Fibroblast of lung (primary cell): ENCODE measurements around the gene KLF3. TPM values are rescaled to one million over a fixed set of nuclear protein-coding genes. Genes with fewer than 3 reads are reported as not detected.
A peak's percentile ranks its signal among the peaks of the same experiment; 100 is the strongest.

ENCODE experiments used
- DNase-seq, 2 donors: peaks; one replicate each; pipeline versions ENCODE4 v3.0.0 to v3.0.0-alpha.2; 2010; ENCODE audit warnings: low read depth in 2 of 2
- H2AFZ ChIP-seq: 2 replicates; pipeline ENCODE4 v1.5.1; 2012; ENCODE audit warnings: low read length, control low read depth, inconsistent platforms
- H3K27ac ChIP-seq: 2 replicates; pipeline ENCODE4 v1.5.1; 2011; ENCODE audit warnings: low read length, control low read depth; ENCODE audit not compliant: insufficient read depth
- H3K27me3 ChIP-seq: 2 replicates; pipeline ENCODE4 v1.5.1; 2011; ENCODE audit warnings: mild to moderate bottlenecking, low read length; ENCODE audit not compliant: control insufficient read depth, insufficient read depth
- H3K36me3 ChIP-seq: 2 replicates; pipeline ENCODE4 v1.5.1; 2011; ENCODE audit warnings: low read length; ENCODE audit not compliant: control insufficient read depth, insufficient read depth
- H3K4me1 ChIP-seq: 2 replicates; pipeline ENCODE4 v1.5.1; 2011; ENCODE audit warnings: low read length; ENCODE audit not compliant: control insufficient read depth, insufficient read depth; ENCODE audit errors: extremely low read depth
- H3K4me2 ChIP-seq: 2 replicates; pipeline ENCODE4 v1.5.1; 2011; ENCODE audit warnings: low read length, control low read depth; ENCODE audit not compliant: insufficient read depth; ENCODE audit errors: extremely low read depth
- H3K4me3 ChIP-seq, 4 experiments: fragments of 200-600 bp in 1 of 4; sonication (generic) in 1 of 4; replicated peaks in 1 of 4; 2 replicates each; pipeline ENCODE4 v1.5.1; 2011 to 2016; ENCODE audit warnings: low read length in 4 of 4, low read depth in 3 of 4, mild to moderate bottlenecking in 3 of 4, control low read depth in 2 of 4, inconsistent platforms in 1 of 4, mixed read lengths in 1 of 4; ENCODE audit not compliant: insufficient read depth in 1 of 4; ENCODE audit errors: control extremely low read depth in 1 of 4
- H3K79me2 ChIP-seq: 2 replicates; pipeline ENCODE4 v1.5.1; 2012; ENCODE audit warnings: mild to moderate bottlenecking, low read length, inconsistent platforms; ENCODE audit not compliant: control insufficient read depth, insufficient read depth
- H3K9ac ChIP-seq: 2 replicates; pipeline ENCODE4 v1.5.1; 2011; ENCODE audit warnings: mild to moderate bottlenecking, low read length, control low read depth; ENCODE audit not compliant: insufficient read depth
- H3K9me3 ChIP-seq: 2 replicates; pipeline ENCODE4 v1.5.1; 2012; ENCODE audit warnings: low read depth, low read length; ENCODE audit not compliant: control insufficient read depth, insufficient read depth
- H4K20me1 ChIP-seq: 2 replicates; pipeline ENCODE4 v1.5.1; 2011; ENCODE audit warnings: low read length; ENCODE audit not compliant: control insufficient read depth, insufficient read depth; ENCODE audit errors: extremely low read depth
- EZH2 ChIP-seq: IDR thresholded peaks from 2 replicates; pipeline ENCODE4 v1.5.1; 2012; ENCODE audit warnings: low read length, control low read depth, mild to moderate bottlenecking; ENCODE audit errors: missing control alignments
- polyA plus RNA-seq, 2 donors: library from polyadenylated mRNA; depleted of rRNA in 1 of 2; stranded (reverse) in 1 of 2; unstranded in 1 of 2; fragments of >200 nt; gene quantifications; 2 replicates each; pipeline ENCODE4 v1.2.1, GENCODE V29; 2011 to 2012; ENCODE audit warnings: missing spikeins in 1 of 2
- total RNA-seq: library from RNA; depleted of rRNA; stranded (reverse); fragments of >200 nt; gene quantifications from 2 replicates; pipeline ENCODE4 v1.2.1, GENCODE V29; 2014
- TF ChIP-seq, protein P1 (sequence below), 2 donors: IDR thresholded peaks in 1 of 2; conservative IDR thresholded peaks in 1 of 2; 1 replicate in 1 of 2; 2 replicates in 1 of 2; pipeline ENCODE4 v1.5.1; 2011 to 2012; ENCODE audit warnings: low read length in 2 of 2, control low read depth in 1 of 2, inconsistent platforms in 1 of 2, low read depth in 1 of 2, mild to moderate bottlenecking in 1 of 2

Gene KLF3
- total and polyA plus RNA-seq, 2 donors (not counting 1 experiment from before 2014, with no cell fraction given) = 12.4 to 18.9 TPM

DNA sequence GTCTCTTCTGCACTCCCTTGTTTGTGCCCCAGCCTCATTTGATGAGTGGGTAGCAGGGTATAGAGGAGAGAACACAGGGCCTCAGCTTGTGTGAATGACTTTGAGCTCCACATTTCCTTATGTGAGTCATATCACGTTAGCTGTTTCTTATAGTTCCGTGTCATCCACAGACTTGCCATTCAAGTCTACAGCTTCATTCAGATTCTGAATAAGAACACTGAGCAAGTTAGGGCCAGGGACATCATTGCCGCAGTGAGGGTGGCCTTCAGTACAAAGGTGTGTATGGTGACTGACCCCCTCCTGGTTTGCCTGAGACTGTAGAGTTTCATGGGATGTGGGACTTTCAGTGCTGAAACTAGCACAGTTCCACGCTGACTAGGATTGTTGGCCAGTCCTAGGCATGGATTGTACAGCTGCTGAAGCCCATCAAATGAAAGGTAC lies 23.6 kb downstream of the KLF3 start:
- peaks cover 5% of the 10 kb centered on the region for H3K4me1 ChIP-seq
- H3K9ac ChIP-seq = no peak overlapping the region
- H4K20me1 ChIP-seq = no peaks in the 10 kb centered on the region
- no peak overlapping the region for H3K4me3 ChIP-seq
- H2AFZ ChIP-seq = no peak overlapping the region
- peak in 1 of 2 donors; percentile 17 for DNase-seq
- H3K9me3 ChIP-seq = no peaks in the 10 kb centered on the region
- H3K36me3 ChIP-seq = peaks cover 14% of the 10 kb centered on the region
- TF ChIP-seq, protein P1, sequence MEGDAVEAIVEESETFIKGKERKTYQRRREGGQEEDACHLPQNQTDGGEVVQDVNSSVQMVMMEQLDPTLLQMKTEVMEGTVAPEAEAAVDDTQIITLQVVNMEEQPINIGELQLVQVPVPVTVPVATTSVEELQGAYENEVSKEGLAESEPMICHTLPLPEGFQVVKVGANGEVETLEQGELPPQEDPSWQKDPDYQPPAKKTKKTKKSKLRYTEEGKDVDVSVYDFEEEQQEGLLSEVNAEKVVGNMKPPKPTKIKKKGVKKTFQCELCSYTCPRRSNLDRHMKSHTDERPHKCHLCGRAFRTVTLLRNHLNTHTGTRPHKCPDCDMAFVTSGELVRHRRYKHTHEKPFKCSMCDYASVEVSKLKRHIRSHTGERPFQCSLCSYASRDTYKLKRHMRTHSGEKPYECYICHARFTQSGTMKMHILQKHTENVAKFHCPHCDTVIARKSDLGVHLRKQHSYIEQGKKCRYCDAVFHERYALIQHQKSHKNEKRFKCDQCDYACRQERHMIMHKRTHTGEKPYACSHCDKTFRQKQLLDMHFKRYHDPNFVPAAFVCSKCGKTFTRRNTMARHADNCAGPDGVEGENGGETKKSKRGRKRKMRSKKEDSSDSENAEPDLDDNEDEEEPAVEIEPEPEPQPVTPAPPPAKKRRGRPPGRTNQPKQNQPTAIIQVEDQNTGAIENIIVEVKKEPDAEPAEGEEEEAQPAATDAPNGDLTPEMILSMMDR (conservative IDR thresholded peaks at IDR 0.05 in 1 of 2, IDR thresholded peaks at IDR 0.05 in 1 of 2; ENCODE audit: low read depth in 1 of 2, low read length in 2 of 2) = no peak
- TF ChIP-seq EZH2 = no peak
- H3K4me2 ChIP-seq = no peak overlapping the region
- H3K79me2 ChIP-seq = peaks cover 44% of the 10 kb centered on the region
- no peaks in the 10 kb centered on the region for H3K27me3 ChIP-seq
- H3K27ac ChIP-seq = no peak overlapping the region

DNA sequence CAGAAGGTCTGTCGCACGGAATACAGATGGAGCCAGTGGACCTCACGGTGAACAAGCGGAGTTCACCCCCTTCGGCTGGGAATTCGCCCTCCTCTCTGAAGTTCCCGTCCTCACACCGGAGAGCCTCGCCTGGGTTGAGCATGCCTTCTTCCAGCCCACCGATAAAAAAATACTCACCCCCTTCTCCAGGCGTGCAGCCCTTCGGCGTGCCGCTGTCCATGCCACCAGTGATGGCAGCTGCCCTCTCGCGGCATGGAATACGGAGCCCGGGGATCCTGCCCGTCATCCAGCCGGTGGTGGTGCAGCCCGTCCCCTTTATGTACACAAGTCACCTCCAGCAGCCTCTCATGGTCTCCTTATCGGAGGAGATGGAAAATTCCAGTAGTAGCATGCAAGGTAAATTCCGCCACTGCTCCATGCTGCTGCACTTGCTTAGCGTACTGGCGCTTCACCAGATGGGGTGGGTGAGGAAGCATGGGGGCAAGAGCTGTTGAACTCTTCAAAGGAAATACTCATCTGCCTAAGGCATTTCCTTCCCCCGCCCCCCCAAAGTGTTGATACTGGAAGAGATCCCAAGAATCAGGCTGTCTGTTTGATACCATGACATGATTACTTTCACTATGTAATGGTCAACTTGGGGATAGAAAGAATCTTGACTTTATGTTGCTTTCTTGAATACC lies 24.8 kb downstream of the KLF3 start:
- Histone ChIP-seq H3K79me2 (peaks cover 40% of the 10 kb centered on the region), H3K27me3 (no peaks in the 10 kb centered on the region), H3K4me2 (no peak overlapping the region), H3K36me3 (peaks cover 14% of the 10 kb centered on the region), H3K4me3 (no peak overlapping the region), H3K27ac (no peak overlapping the region), H3K9me3 (no peaks in the 10 kb centered on the region), H3K9ac (no peak overlapping the region), H2AFZ (no peak overlapping the region), H3K4me1 (peaks cover 5% of the 10 kb centered on the region), H4K20me1 (no peaks in the 10 kb centered on the region)
- TF ChIP-seq, protein P1 (conservative IDR thresholded peaks at IDR 0.05 in 1 of 2, IDR thresholded peaks at IDR 0.05 in 1 of 2; ENCODE audit: low read depth in 1 of 2, low read length in 2 of 2) = no peak
- no peak for TF ChIP-seq EZH2
- DNase-seq = peak in 1 of 2 donors; percentile 36

DNA sequence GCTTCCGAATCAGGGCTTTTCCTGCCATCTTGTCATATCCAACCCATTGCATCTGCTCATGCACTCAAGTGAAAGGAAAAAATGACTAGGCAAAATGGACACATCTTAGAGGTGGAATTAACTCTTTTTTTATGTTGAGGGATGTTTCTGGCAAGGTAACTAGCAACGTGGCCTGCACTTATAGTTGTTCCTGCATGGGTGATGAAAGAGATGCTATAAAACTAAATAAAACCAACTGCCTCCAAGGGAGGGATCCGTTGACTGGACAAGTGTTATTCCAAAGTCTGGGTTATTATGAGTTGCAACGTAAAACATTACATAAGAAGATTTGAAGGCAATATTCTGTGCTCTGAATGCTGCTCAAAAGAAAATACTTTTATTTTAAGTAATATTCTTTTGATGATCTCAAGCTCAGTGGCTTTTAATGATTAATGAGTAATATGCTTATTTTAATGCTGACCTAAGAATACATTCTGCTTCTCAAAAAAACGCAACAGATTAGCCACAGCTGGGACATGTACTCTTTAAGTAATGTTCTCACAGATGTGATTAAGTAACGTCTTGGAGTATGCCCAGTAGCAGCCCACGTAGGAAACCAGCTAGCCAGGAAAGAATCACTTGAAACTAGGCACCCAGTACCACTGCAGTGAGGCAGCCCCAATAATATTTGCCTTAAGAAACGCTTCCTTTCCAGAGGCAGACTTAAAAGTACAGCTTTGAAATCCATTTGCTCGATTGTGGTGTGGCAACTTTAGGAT lies 27.4 kb downstream of the KLF3 start:
- peak; percentile 85 to 96 for DNase-seq
- no peaks in the 10 kb centered on the region for H3K9me3 ChIP-seq
- H3K36me3 ChIP-seq = peaks cover 12% of the 10 kb centered on the region
- H3K27me3 ChIP-seq = no peaks in the 10 kb centered on the region
- no peak overlapping the region for H3K4me2 ChIP-seq
- TF ChIP-seq, protein P1 (conservative IDR thresholded peaks at IDR 0.05 in 1 of 2, IDR thresholded peaks at IDR 0.05 in 1 of 2; ENCODE audit: low read depth in 1 of 2, low read length in 2 of 2) = no peak
- no peak for TF ChIP-seq EZH2
- H3K4me3 ChIP-seq = no peak overlapping the region
- H3K9ac ChIP-seq = no peak overlapping the region
- no peak overlapping the region for H3K27ac ChIP-seq
- no peak overlapping the region for H2AFZ ChIP-seq
- H3K4me1 ChIP-seq = peaks cover 5% of the 10 kb centered on the region
- H4K20me1 ChIP-seq = no peaks in the 10 kb centered on the region
- H3K79me2 ChIP-seq = peaks cover 18% of the 10 kb centered on the region
